Ectodermal cell (in vitro differentiated cells): ENCODE results near the gene TEX261. TPM values are rescaled to one million over a fixed set of nuclear protein-coding genes. Genes with fewer than 3 reads are reported as not detected.
"Not testable (repeated sequence)": the region's sequence is repeated elsewhere in the genome, so short reads cannot be mapped to it uniquely, and the experiment has no call there.

Source experiments
- H3K27ac ChIP-seq: 2 replicates; pipeline ENCODE4 v1.7.0; 2013; ENCODE audit warnings: mild to moderate bottlenecking, low read depth, low read length; ENCODE audit not compliant: insufficient read depth, poor library complexity, severe bottlenecking
- H3K27me3 ChIP-seq: 2 replicates; pipeline ENCODE4 v1.7.0; 2013; ENCODE audit warnings: mild to moderate bottlenecking, low read length; ENCODE audit not compliant: insufficient read depth, control insufficient read depth, poor library complexity, severe bottlenecking
- H3K36me3 ChIP-seq: one replicate; pipeline ENCODE4 v1.7.0; 2013; ENCODE audit warnings: low read length; ENCODE audit not compliant: control insufficient read depth, insufficient read depth
- H3K4me1 ChIP-seq: one replicate; pipeline ENCODE4 v1.7.0; 2013; ENCODE audit warnings: low read length; ENCODE audit not compliant: control insufficient read depth, insufficient read depth
- H3K4me3 ChIP-seq: 2 replicates; pipeline ENCODE4 v1.7.0; 2013; ENCODE audit warnings: low read depth, low read length, control low read depth; ENCODE audit not compliant: insufficient read depth
- H3K9me3 ChIP-seq: 2 replicates; pipeline ENCODE4 v1.7.0; 2013; ENCODE audit warnings: mild to moderate bottlenecking, low read length, moderate library complexity; ENCODE audit not compliant: control insufficient read depth
- WGBS, 2 experiments: methylation state at CpG; one replicate each; pipeline ENCODE4 v1.1.7; 2013; ENCODE audit warnings: missing lambda C conversion rate in 2 of 2; 5-methylcytosine and 5-hydroxymethylcytosine counted together
- polyA plus RNA-seq, 4 experiments: library from polyadenylated mRNA; stranded (reverse); fragments of 50-300 nt; gene quantifications; one replicate each; pipeline ENCODE4 v1.2.3, GENCODE V29; 2013

Gene TEX261
- 34.0 TPM for polyA plus RNA-seq (2013, experiment 1 of 4)
- 35.9 TPM for polyA plus RNA-seq (2013, experiment 2 of 4)
- polyA plus RNA-seq (2013, experiment 3 of 4), result 25.8 TPM
- 30.7 TPM for polyA plus RNA-seq (2013, experiment 4 of 4)

DNA sequence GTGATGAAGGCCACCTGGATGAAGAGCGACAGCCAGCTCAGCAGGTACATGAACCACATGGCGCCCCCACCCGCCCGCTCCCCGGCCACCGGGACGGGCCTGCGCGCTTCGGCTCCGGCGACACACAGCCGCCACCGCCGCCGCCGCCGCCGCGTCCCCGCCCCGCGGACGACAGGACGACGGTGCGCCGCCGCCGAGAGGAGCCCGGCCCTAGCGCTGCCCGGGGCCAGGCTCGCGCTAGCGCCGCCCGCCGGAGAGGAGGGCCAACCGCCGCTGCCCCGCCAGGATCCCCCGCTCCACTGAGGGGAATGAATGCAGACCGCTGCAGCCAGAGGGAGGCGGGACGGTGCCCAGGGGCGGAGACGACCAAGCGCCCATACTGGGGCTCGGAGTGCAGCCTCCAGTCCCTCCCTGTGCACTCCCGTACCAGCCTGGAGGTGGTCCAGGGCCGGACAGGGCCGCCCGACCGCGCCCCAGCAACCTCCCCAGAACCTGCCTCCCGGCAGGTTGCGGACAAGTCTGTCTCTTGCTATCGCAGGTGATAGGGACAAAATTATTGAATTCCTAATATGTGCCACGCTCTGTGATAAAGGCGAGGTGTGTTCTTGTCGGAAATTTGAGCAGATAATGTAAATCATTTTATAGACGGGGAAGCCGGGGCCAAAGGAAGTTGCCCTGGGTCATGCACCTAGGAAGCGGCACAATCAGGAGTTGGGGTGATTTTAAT is at the start of gene TEX261:
Gene TEX261 (minus strand): TSS at position 175 of the 727 bp plus-strand sequence. CDS start 116 bp downstream, at position 59.
- Histone ChIP-seq H3K27ac (no peak within 1 kb of the TSS), H3K27me3 (peaks cover 33% of the 10 kb centered on the region), H3K36me3 (no peaks in the 10 kb centered on the region), H3K4me1 (peaks cover 9% of the 10 kb centered on the region), H3K4me3 (peak within 1 kb of the TSS; percentile 90), H3K9me3 (no peaks in the 10 kb centered on the region)
- WGBS, 2 experiments, result 1% methylated on average over 65 of the region's 65 CpGs

DNA sequence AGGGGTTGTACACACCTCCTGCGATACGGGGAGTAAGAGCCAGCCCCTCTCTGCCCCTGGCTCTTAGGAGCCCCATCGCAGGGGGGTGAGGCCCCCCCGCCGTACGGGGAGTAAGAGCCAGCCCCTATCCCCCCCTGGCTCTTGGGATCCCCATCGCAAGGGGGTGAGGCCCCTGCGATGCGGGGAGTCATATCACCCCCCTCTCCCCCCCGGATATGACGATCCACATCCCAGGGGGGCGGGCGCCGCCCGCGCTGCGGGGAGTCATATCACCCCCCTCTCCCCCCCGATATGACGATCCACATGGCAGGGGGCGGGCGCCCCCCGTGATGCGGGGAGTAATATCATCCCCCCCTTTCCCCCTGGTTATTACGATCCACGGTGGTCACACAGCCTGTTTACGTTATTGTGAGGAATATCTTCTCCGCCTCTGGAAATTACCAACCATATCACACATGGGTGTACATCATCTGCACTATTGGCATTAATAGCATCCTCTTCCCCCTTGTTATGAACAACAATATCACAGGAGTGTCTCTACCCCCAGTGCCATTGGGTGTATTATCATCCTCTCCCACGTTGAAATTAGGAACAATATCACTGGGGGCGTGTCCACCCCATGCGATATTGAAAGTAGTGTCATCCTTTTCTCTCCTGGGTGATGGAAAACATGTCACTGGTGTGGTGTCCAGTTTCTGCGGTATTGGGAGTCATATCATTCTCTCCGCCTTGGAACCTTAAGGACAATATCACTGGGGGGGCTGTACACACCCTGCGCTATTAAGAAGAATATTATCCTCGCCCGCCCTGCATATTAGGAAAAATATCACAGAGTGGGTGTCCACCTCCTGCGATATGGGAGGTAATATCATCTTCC is 49.1 kb upstream of the TEX261 start:
- H3K4me1 ChIP-seq, result no peaks in the 10 kb centered on the region
- H3K27ac ChIP-seq, result no peak overlapping the region
- no peak overlapping the region for H3K4me3 ChIP-seq
- H3K36me3 ChIP-seq, result no peaks in the 10 kb centered on the region
- 82 to 84% methylated on average over 32 to 34 of the region's 36 CpGs for WGBS, 2 experiments
- H3K9me3 ChIP-seq, result no peaks in the 10 kb centered on the region
- H3K27me3 ChIP-seq, result peaks cover 13% of the 10 kb centered on the region

DNA sequence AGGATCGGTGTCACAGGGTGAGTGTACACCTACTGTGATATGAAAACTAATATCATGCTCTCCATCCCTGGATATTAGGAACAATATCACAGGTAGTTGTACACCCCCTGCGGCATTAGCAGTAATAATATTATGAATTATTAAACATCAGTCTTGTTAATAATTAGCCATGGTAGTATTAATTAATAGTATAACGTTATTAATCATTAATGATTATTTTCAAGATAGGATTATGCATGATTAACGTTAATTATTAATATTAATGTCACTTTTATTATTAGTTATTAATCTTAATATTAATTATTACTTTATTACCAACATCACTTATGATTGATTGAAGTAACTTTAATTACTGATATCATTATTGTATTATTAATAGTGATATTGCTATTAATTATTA is 47.6 kb upstream of the TEX261 start:
- Histone ChIP-seq H3K27me3 (peaks cover 13% of the 10 kb centered on the region), H3K4me1 (no peaks in the 10 kb centered on the region)

GRCh38 chr2:71036296-71036695 is 41.6 kb upstream of the TEX261 start:
- H3K27ac ChIP-seq, H3K27me3 ChIP-seq, H3K36me3 ChIP-seq, H3K4me3 ChIP-seq, H3K9me3 ChIP-seq, H3K4me1 ChIP-seq: not testable (repeated sequence)
- 88 to 90% methylated on average over 7 to 8 of the region's 8 CpGs for WGBS, 2 experiments

More for the DNA sequence above, 47.6 kb upstream of the TEX261 start:
- no peaks in the 10 kb centered on the region for H3K9me3 ChIP-seq
- 89% methylated on average over 1 of the region's 4 CpGs; no CpG with 5 or more reads in 1 of the 2 experiments for WGBS, 2 experiments
- no peak overlapping the region for H3K4me3 ChIP-seq
- H3K27ac ChIP-seq, result no peak overlapping the region
- no peaks in the 10 kb centered on the region for H3K36me3 ChIP-seq

GRCh38 chr2:71023553-71024243 is 29.0 kb upstream of the TEX261 start:
- H3K4me3 ChIP-seq, H3K36me3 ChIP-seq, H3K9me3 ChIP-seq, H3K27me3 ChIP-seq, H3K4me1 ChIP-seq, H3K27ac ChIP-seq: not testable (repeated sequence)
- WGBS, 2 experiments, result 83 to 84% methylated on average over 15 of the region's 15 CpGs

DNA sequence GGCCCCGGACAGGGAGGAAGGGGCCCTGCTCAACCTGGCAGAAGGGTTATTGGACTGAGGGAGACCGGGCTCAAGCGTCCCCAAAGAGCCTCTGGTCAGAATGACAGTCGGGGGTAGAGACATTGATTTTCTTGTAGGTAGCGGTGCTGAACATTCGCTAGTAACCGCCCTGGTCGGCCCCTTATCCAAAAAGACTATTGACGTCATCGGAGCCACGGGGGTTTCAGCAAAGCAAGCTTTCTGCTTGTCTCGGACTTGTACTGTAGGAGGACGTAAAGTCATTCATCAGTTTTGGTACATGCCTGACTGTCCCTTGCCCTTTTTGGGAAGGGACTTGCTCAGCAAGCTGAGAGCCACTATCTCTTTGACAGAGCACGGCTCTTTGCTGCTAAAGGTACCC is 26.7 kb upstream of the TEX261 start:
- H3K27ac ChIP-seq, H3K36me3 ChIP-seq, H3K4me1 ChIP-seq, H3K4me3 ChIP-seq, H3K27me3 ChIP-seq, H3K9me3 ChIP-seq: not testable (repeated sequence)
- 86 to 92% methylated on average over 13 to 14 of the region's 14 CpGs for WGBS, 2 experiments

DNA sequence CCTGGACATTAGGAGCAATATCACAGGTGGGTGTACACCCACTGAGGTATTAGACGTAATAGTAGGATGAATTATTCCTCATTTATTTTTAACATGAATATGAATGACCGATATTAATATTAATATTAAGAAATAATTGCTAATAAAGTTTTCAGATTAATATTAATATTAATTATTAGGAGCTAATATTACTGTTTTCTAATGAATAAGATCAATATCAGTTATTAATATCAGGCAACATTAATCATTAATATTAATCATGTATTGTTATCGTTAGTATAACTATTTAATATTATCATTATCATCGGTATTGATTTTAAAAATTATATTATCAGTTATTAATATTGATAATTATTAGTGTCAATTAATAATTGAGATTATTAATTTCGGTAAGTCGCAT is 25.3 kb upstream of the TEX261 start:
- H3K4me1 ChIP-seq, H3K9me3 ChIP-seq, H3K27ac ChIP-seq, H3K36me3 ChIP-seq, H3K27me3 ChIP-seq, H3K4me3 ChIP-seq: not testable (repeated sequence)
- WGBS, 2 experiments, result 98% methylated on average over 2 of the region's 6 CpGs

DNA sequence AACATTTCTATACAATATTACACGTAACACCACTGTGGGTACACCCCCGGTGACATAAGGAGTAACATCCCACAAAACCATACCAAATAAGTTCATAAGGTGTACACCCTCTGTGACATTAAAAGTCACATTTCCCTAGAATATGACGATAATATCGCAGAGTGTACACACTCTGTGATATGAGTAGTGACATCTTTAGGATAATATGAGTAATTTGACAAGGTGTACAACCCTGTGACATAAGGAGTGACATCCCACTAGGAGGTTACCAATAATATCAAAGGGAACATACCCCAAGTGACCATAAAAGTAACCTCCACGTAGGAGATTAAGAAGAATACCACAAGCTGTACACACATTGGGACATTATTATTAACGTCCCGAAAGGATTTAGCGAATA is 24.0 kb upstream of the TEX261 start:
- H3K36me3 ChIP-seq, result no peaks in the 10 kb centered on the region
- no peak overlapping the region for H3K27ac ChIP-seq
- H3K4me1 ChIP-seq, result no peaks in the 10 kb centered on the region
- H3K9me3 ChIP-seq, result no peaks in the 10 kb centered on the region
- WGBS, 2 experiments, result 85 to 94% methylated on average over 8 of the region's 8 CpGs
- H3K4me3 ChIP-seq, result no peak overlapping the region
- no peaks in the 10 kb centered on the region for H3K27me3 ChIP-seq

DNA sequence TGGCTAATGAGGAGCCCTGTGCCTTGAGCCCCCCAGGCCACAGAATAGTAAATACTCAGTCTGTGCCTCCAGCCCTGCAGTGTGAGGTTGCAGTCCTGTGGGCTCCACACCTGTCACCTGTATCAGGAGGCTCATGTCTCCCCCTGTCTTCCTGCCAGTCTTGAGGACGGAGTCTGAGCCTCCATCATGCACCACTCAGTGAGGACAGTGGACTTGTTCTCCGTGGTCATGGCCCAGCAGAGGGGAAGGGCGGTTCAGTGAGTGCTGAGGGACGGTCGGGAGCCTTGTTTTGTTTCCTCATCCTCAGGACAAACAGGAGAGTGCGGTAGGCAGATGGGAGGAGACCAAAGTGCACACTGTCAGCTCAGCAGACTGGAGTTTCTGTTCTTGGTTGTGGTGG is 17.1 kb upstream of the TEX261 start:
- H3K27me3 ChIP-seq, H3K27ac ChIP-seq, H3K4me1 ChIP-seq, H3K36me3 ChIP-seq, H3K4me3 ChIP-seq, H3K9me3 ChIP-seq: not testable (repeated sequence)
- WGBS, 2 experiments, result 41 to 44% methylated on average over 6 of the region's 6 CpGs

DNA sequence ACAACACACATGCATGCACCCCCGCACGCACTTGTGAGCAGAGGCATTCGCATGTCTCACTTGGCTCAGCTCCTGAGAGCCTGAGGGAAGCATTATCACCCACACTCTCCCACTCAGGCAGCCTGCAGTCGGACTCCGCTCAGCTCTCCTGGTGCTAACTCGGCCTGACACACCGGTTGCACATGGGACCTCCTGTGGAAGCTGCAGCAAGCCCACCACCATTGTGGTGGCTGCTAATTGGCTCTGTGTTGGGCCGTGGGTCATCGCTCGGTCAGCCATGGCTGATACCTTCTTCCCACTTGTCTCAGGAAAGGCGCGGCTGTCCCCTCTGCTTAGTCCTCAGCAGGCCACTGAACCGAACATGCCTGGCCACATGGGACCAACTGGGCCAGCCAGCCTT is 13.7 kb upstream of the TEX261 start:
- H3K36me3 ChIP-seq, result no peaks in the 10 kb centered on the region
- H3K27ac ChIP-seq, result no peak overlapping the region
- 91 to 93% methylated on average over 13 of the region's 13 CpGs for WGBS, 2 experiments
- peaks cover 4% of the 10 kb centered on the region for H3K27me3 ChIP-seq
- H3K4me3 ChIP-seq, result no peak overlapping the region
- H3K4me1 ChIP-seq, result no peaks in the 10 kb centered on the region
- no peaks in the 10 kb centered on the region for H3K9me3 ChIP-seq
